Activated B cell treated with CpG ODN at 0.5 μM for 24 hours (primary cell): ENCODE data around the gene LMCD1. TPM values are rescaled to one million over a fixed set of nuclear protein-coding genes. Genes with fewer than 3 reads are reported as not detected.

Source experiments
- ATAC-seq: fragments of 200-7000 bp; cut with Tn5 transposase; one replicate; pipeline ENCODE4 v1.10.0; 2021; ENCODE audit warnings: low read depth, mild to moderate bottlenecking, moderate library complexity
- CTCF ChIA-PET: fragments of 350-600 bp; sonication (Branson Sonifier 250); formaldehyde crosslinking; loops from one replicate; lab custom pipeline; 2021; ENCODE audit warnings: antibody characterized with exemption; lab: Charles Lee
- POLR2A ChIA-PET: fragments of 350-600 bp; sonication (Branson Sonifier 250); formaldehyde crosslinking; loops from one replicate; lab custom pipeline; 2021; ENCODE audit warnings: antibody characterized with exemption; lab: Charles Lee
- DNase-seq: peaks from one replicate; pipeline ENCODE4 v3.0.0; 2022
- H3K27ac Mint-ChIP-seq: one replicate; pipeline ENCODE4 v1.8.0; 2020; ENCODE audit warnings: mixed read lengths
- H3K27me3 Mint-ChIP-seq: one replicate; pipeline ENCODE4 v1.8.0; 2021; ENCODE audit warnings: mixed read lengths
- H3K36me3 Mint-ChIP-seq: one replicate; pipeline ENCODE4 v1.8.0; 2021; ENCODE audit warnings: low read depth, mixed read lengths
- H3K4me1 Mint-ChIP-seq: one replicate; pipeline ENCODE4 v1.8.0; 2021; ENCODE audit warnings: mixed read lengths
- H3K4me3 Mint-ChIP-seq: one replicate; pipeline ENCODE4 v1.8.0; 2020; ENCODE audit warnings: mild to moderate bottlenecking, mixed read lengths
- H3K9me3 Mint-ChIP-seq: one replicate; pipeline ENCODE4 v1.8.0; 2020; ENCODE audit warnings: mixed read lengths
- intact Hi-C: fragments of 100-400 bp; cut with micrococcal nuclease; formaldehyde crosslinking; loops from one replicate; pipeline ENCODE4 v1.15.1; 2024
- total RNA-seq: library from RNA; stranded (reverse); gene quantifications from 2 replicates; pipeline ENCODE4 v1.2.3, GENCODE V29; 2022
- TF ChIP-seq, protein P1 (sequence below): fragments of 200-600 bp; IDR thresholded peaks from one replicate; pipeline ENCODE4 v1.8.0; 2022; ENCODE audit warnings: antibody characterized with exemption, mild to moderate bottlenecking

LMCD1 gene
- total RNA-seq, 1 donor from 2014 or later = 6.0 TPM

DNA sequence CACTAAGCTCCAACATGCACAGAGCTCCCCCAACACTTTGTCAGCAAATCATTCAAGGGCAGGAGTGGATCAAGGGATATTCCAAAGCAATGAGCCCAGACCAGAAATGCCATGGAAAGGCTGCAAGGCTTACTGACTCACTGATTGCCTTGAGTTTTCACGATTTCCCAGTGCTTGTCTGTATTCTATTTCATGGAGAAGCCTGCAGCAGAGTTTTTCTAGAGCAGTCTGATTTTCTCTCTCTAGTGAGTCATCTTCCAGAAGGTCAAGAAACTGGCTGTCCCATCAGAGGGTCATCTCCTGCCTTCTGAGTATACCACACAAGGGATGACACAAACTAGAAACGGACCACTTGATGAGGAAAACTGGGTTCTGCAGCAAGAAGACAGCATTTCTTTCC is 16.5 kb downstream of the LMCD1 start:
- intact Hi-C loops = no loop called here
- H3K27ac Mint-ChIP-seq = no peak overlapping the region
- H3K4me1 Mint-ChIP-seq = no peaks in the 10 kb centered on the region
- ChIA-PET POLR2A (no interaction called here), CTCF (no interaction called here)
- H3K4me3 Mint-ChIP-seq = no peak overlapping the region
- DNase-seq (no peak), ATAC-seq (no peak)
- H3K36me3 Mint-ChIP-seq = no peaks in the 10 kb centered on the region
- H3K27me3 Mint-ChIP-seq = no peaks in the 10 kb centered on the region
- H3K9me3 Mint-ChIP-seq = no peaks in the 10 kb centered on the region
- TF ChIP-seq, protein P1, sequence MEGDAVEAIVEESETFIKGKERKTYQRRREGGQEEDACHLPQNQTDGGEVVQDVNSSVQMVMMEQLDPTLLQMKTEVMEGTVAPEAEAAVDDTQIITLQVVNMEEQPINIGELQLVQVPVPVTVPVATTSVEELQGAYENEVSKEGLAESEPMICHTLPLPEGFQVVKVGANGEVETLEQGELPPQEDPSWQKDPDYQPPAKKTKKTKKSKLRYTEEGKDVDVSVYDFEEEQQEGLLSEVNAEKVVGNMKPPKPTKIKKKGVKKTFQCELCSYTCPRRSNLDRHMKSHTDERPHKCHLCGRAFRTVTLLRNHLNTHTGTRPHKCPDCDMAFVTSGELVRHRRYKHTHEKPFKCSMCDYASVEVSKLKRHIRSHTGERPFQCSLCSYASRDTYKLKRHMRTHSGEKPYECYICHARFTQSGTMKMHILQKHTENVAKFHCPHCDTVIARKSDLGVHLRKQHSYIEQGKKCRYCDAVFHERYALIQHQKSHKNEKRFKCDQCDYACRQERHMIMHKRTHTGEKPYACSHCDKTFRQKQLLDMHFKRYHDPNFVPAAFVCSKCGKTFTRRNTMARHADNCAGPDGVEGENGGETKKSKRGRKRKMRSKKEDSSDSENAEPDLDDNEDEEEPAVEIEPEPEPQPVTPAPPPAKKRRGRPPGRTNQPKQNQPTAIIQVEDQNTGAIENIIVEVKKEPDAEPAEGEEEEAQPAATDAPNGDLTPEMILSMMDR = no peak

DNA sequence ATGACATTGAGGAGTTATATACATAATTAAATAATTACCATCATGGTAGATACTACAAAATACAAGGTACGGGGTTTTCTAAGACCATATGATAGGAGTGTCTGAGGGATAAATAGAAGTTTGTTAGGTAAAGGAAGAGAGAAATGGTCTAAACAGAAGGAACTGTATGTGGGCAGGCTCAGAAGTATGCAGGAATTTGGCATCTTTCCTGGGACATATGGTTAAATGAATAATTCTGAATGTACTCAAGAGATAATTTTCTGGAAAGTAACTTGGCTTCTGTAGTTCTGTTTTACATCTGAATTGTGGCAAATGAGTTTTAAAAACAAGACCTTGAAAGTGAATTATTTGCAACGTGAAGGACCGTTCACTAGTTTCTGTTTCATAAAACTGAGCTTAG is 17.5 kb downstream of the LMCD1 start:
- ChIA-PET POLR2A (no interaction called here), CTCF (no interaction called here)
- H3K9me3 Mint-ChIP-seq = no peaks in the 10 kb centered on the region
- no peaks in the 10 kb centered on the region for H3K27me3 Mint-ChIP-seq
- H3K27ac Mint-ChIP-seq = no peak overlapping the region
- DNase-seq = no peak
- H3K4me1 Mint-ChIP-seq = peaks cover 1% of the 10 kb centered on the region
- H3K4me3 Mint-ChIP-seq = no peak overlapping the region
- intact Hi-C loops = no loop called here
- TF ChIP-seq, protein P1 = no peak
- no peaks in the 10 kb centered on the region for H3K36me3 Mint-ChIP-seq
- no peak for ATAC-seq

DNA sequence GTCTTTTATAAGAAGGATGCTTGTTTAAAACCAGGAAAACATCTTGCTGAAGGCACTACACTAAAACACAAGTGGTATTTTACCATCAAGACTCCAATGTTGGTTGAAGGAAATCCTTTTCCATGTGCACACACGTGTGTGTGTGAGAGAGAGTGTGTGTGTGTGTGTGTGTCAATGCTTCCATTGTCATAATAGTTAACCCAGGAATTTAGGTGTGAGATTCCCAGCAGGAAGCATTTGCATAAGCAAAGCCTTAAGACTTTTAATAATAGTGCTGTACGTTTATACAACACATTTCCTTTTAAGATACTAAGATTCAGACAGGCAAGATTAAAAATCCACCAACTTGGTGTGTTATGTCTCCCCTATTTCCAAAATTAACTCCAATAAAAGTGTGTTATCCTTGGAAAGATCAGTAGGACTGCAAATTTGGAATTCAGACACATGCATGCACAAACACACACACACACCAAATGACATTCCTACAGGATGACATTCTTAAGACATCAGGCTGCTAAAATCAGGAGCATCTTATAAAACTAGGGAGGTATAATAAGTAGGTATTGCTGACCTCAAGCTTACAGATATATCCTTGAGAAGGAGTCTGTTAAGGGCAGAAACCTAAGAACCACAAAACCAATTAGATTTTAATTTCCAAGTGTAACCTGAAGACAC is 18.3 kb downstream of the LMCD1 start:
- intact Hi-C loops = no loop called here
- TF ChIP-seq, protein P1 = no peak
- ATAC-seq = no peak
- Mint-ChIP-seq H3K9me3 (no peaks in the 10 kb centered on the region), H3K27ac (no peak overlapping the region), H3K36me3 (no peaks in the 10 kb centered on the region), H3K27me3 (no peaks in the 10 kb centered on the region), H3K4me3 (no peak overlapping the region), H3K4me1 (peaks cover 2% of the 10 kb centered on the region)
- DNase-seq = no peak
- CTCF ChIA-PET = no interaction called here
- POLR2A ChIA-PET = no interaction called here

DNA sequence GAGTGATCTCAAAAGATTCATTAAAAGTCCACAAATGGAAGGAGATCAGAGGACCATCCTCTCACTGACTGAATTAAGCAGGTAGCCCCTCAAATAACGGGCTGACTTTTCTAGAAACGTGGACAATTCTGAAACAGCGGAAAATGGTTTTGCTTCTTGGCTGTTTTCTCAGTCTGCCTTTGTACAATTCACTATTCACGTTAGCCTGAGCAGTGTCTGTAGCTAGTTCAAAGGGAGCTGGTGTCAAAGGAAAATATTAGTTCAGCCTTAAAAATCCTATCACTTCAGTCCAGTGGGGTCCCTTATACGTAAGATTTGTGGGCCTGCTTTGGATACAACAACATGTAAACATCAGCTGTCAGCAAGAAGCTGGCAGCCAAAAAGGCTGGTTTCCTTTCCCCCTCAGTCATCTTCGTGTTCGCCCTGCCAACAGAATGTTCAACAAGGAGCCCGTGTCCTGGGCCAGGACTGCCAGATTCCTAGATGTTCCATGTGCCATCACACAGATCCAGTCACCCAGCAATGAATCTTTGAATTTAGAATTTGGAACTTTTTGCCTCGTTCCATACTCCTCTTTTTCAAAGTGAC is 19.3 kb downstream of the LMCD1 start:
- intact Hi-C loops = no loop called here
- CTCF ChIA-PET = no interaction called here
- no peaks in the 10 kb centered on the region for H3K36me3 Mint-ChIP-seq
- H3K4me3 Mint-ChIP-seq = no peak overlapping the region
- no peak for ATAC-seq
- no peaks in the 10 kb centered on the region for H3K9me3 Mint-ChIP-seq
- POLR2A ChIA-PET = no interaction called here
- no peak overlapping the region for H3K27ac Mint-ChIP-seq
- H3K4me1 Mint-ChIP-seq = peaks cover 2% of the 10 kb centered on the region
- TF ChIP-seq, protein P1 = no peak
- no peak for DNase-seq
- H3K27me3 Mint-ChIP-seq = no peaks in the 10 kb centered on the region

DNA sequence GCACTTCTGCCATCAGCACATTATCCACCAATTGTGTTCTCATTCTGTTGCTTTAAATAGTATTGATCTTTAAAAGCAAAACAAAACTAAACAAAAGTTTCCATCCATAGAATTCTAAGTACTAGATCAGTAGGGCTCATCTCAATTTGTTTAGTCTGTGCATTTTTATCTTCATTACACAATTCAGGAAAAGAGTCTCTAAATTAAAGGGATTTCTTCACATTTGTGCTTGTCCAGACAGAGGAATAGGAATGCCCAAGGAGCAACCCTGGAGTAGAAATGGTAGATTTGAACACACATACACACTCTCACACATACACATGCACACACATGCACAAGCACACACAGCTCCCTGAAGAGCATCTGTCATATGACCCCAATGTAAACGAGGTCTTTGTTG is 21.4 kb downstream of the LMCD1 start:
- Mint-ChIP-seq H3K4me1 (peaks cover 2% of the 10 kb centered on the region), H3K36me3 (no peaks in the 10 kb centered on the region), H3K27ac (no peak overlapping the region), H3K9me3 (no peaks in the 10 kb centered on the region), H3K27me3 (no peaks in the 10 kb centered on the region), H3K4me3 (no peak overlapping the region)
- no peak for ATAC-seq
- ChIA-PET POLR2A (no interaction called here), CTCF (no interaction called here)
- TF ChIP-seq, protein P1 = no peak
- intact Hi-C loops = no loop called here
- no peak for DNase-seq
